Activated CD4-positive, CD25-positive, alpha-beta regulatory T cell treated with anti-CD3 and anti-CD28 coated beads, Interleukin-2, amount 50 U/mL, for 16 hours (primary cell): Measurements from ENCODE around the gene CEL.
"Not testable (repeated sequence)": the region's sequence is repeated elsewhere in the genome, so short reads cannot be mapped to it uniquely, and the experiment has no call there.

Source experiments
- DNase-seq: peaks from one replicate; pipeline ENCODE4 v3.0.0-alpha.2; 2020; ENCODE audit warnings: low read depth, low spot score

The CEL gene

GRCh38 chr9:133061764-133062145 lies at the start of gene CEL:
Gene CEL (plus strand): TSS chr9:133061981. CDS start chr9:133062003, 22 bp downstream.
- not testable (repeated sequence) for DNase-seq

GRCh38 chr9:133014696-133015095 lies 47.1 kb upstream of the CEL start:
- no peak for DNase-seq

DNA sequence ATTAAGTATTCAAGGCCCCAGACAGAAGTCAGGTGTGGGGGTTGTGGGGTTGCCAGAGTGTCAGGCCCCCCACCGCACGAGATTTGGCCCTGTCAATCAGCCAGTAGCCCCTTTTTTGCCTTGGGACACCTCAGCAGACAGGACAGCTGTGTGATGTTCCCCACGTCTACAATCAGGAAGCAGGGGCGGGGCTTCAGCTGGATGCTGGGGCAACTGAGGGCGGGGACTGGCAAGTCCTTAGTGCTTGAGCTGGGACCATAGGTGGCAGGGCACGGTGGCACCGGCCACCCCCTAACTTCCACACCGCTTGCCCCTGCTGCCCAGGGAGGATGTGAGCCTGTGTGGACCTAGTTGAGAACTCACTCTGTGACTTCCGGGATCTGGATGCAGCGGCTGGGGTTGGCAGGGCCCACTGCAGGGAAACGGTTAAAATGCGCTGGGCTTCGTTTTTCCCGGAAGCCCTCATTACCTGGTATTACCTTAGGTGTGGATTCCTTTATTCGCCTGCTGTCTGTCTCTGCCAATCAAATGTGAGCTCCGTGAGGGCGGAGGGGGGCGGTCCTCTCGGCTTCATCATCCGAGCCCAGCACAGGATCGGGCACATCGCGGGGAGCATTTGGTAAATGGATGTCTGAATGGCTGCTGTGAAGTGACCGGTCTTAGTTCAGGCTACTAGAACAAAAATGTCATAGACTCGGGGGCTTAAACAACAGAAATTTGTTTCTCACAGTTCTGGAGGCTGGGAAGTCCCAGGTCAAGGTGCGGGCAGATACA lies 38.5 kb upstream of the CEL start:
- DNase-seq: no peak

- DNase-seq: no peak
Observed at GRCh38 chr9:133026426-133026825, 35.4 kb upstream of the CEL start.

DNA sequence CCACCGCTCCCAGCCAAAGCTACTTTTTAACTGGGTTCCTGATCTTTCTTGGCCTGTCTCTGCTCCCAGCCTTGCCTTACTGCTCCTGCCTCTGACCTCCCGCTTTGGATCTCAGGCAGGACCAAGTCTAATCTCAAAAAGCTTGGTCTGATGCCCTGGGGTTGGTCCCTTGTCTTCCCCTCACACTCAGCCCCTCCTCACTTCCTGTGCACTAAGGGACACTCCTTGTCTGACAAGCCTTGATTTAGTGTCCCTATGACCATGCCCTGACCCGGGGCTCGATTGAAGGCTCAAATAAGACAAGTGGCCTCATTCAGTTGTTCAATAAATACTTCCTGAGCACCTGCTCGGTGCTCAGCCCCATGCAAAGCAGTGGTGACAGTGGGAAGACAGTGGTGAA lies 34.6 kb upstream of the CEL start:
- DNase-seq: no peak

GRCh38 chr9:133028221-133028620 lies 33.6 kb upstream of the CEL start:
- DNase-seq: no peak

DNA sequence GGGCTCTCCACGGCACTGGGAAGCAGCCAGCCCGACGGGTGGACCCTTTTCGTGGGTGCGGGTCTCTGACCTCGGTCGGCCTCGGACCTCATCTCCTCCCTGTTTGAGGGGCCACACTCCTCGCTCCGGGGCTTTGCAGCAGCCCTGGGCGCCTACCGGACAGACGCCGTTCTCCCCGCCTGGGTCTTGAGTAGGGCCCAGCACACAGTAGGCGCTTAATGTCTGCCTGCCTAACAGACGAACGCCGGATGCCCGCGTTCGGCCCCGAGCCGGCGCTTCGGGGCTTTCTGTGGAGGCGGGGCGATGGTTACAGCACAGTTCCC lies 31.8 kb upstream of the CEL start:
- no peak for DNase-seq

- peak; percentile 94 for DNase-seq
Observed at GRCh38 chr9:133030317-133031129, 31.3 kb upstream of the CEL start, which contains the start of gene GTF3C5. Gene GTF3C5 (plus strand): TSS chr9:133030997. CDS start chr9:133031012, 15 bp downstream.

- no peak for DNase-seq
Observed at GRCh38 chr9:133031130-133031422, 30.7 kb upstream of the CEL start.

GRCh38 chr9:133031496-133031911 lies 30.3 kb upstream of the CEL start:
- no peak for DNase-seq

- DNase-seq: no peak
Observed at GRCh38 chr9:133032171-133032570, 29.6 kb upstream of the CEL start.

DNA sequence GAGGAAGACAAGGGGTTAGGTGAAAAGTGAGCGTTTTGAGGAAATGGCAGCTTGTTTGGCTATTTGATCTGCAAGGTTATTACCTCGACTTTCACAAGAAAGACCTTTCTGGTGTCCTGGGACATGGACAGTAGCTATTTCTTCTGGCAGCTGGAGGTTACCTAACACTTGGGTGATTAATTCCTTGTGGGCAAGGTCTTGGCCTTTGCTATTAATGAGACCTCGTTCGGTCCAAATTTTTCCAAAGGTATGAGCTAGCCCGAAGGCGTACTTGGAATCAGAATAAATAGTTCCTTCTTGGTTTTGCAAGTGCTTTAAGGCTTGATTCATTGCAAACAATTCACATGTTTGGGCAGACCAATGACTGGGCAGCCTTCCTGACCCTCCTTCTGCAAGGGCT lies 26.1 kb upstream of the CEL start:
- DNase-seq: no peak

GRCh38 chr9:133037775-133038515 lies 23.8 kb upstream of the CEL start:
- no peak for DNase-seq

DNA sequence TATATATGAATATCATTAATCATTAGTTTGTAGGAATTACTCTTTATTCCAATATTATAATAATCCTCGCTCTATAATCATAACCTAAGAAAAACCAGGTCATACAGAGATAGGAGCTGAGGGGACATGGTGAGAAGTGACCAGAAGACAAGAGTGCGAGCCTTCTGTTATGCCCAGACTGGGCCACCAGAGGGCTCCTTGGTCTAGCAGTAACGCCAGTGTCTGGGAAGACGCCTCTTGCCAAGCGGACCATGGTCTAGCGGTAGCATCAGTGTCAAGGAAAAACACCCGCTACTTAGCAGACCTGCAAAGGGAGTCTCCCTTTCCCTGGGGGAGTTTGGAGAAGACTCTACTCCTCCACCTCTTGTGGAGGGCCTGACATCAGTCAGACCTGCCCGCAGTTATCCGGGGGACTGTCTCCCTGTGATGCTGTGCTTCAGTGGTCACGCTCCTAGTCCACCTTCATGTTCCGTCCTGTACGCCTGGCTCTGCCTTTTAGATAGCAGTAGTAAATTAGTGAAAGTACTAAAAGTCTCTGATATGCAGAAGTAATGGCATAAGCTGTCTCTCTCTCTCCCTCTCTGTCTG lies 20.8 kb upstream of the CEL start:
- not testable (repeated sequence) for DNase-seq

- DNase-seq: no peak
Observed at GRCh38 chr9:133041958-133042357, 19.8 kb upstream of the CEL start.

- no peak for DNase-seq
Observed at GRCh38 chr9:133042676-133043075, 19.1 kb upstream of the CEL start.

GRCh38 chr9:133043449-133044035 lies 18.2 kb upstream of the CEL start:
- DNase-seq: no peak

GRCh38 chr9:133044125-133044524 lies 17.7 kb upstream of the CEL start:
- DNase-seq: no peak

DNA sequence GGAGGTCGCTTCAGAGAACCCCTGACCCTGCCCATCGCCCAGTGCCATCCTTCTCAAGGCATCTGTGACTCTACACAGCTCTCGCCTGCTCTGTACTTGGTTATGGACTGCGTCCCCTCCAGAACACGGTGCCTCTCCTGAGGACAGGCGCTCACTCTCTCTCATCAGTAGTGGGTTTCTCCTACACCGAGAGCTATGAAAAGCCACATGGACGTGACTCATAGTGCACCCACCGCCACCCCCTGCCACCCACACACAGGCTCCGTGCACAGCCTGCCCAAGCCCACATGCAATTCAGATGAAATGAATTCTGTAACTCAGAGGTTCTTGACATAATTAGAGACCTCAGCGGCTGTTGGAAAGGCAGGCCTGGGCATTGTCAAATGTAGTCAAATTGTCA lies 17.1 kb upstream of the CEL start:
- DNase-seq: no peak

DNA sequence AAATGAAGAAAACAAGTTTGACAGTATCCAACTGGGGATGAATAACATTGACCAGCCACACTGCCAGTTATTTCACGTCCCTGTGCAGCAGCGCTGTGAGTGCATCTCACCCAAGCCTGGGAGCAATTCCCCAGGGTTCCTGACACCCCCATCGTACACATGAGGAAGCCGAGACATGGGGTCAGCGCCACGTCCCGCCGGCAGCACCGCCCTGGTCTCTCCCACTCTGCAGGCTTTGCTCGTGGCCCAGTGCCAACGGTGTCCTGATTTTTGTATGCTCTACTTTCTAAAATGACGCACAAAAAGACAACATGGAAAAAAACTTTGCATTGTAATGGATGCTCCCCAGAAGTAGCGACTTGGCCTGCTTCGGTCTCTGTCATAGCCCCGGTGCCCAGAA lies 16.6 kb upstream of the CEL start:
- DNase-seq: no peak

- no peak for DNase-seq
Observed at GRCh38 chr9:133046196-133046899, 15.4 kb upstream of the CEL start.
